ENCODE results near the gene LRFN2.

LRFN2 gene

DNA sequence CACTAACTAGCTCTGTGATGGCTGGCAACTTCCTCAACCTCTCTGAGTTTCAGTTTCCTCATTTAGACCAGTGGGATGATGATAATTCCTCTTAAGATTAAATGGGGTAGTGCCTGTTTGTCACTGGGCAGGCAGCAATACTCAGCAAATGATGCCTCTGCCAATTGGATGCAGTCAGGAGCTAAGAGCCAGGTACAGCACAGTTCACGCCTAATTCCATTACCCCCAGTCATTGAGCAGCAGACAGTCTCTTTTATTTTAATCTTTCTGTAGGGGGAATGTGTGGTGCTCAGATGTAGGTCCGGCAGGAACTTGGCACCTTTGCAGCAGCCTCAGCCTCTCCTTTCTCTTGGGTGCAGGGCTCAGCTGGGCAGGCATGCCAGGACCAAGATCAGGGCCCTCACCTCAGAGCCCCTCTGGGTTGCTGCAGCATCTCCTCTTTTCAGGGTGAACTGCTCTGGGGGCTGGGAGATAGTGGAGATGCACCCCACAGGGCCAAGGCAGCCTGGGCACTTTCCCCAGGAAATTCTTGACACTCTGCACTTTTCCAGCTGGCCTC lies 243.8 kb downstream of the LRFN2 start:
- no peak for DNase-seq

DNA sequence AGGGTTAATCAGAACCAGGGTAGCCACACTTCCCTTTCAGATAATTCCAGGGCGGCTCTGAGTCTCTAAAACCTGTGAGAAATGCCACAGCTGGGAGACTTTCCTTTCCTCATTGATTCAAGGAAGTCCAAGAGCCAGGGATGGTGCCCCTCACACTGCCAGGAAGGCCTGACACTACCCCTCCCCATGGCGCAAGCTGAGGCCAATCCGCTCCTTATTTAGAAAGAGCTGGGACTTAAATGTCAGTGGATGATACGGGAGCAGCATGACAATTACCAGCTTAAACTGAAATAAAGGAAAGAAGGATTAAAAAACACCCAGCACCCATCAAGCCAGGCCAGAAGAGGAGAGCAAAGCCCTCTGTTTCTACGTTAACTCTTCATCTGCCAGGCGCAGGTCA lies 244.4 kb downstream of the LRFN2 start:
- DNase-seq: no peak

DNA sequence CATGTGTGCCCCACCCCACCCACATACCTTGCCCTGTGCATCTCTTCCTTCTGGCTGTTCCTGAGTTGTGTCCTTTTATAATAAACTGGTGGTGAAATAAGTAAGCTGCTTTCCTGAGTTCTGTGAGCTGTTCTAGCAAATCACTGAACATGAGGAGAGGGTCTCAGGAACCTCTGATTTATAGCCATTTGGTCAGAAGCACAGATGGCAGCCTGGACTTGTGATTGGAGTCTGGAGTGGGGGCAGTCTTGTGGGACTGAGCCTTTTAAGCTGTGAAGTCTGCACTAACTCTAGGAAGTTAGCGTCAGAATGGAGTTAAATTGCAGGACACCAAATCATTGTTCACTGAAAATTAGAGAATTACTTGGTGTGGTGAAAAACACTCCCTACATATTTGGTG lies 245.4 kb downstream of the LRFN2 start:
- no peak for DNase-seq

Data from NCI-H2107 (cell line).